ENCODE measurements around the gene ZNF488.

The ZNF488 gene

GRCh38 chr10:47361293-47361692 is 22.8 kb downstream of the ZNF488 start:
- TF ChIP-seq REST (IDR thresholded peaks at IDR 0.05; ENCODE audit: insufficient read depth in 1 of 2, low read depth in 2 of 2, low read length in 2 of 2) (no peak), FOXP2 (optimal IDR thresholded peaks at IDR 0.05; ENCODE audit: borderline replicate concordance, extremely low read depth, extremely low read length, insufficient read depth) (no peak), SIN3A (IDR thresholded peaks at IDR 0.05; ENCODE audit: borderline replicate concordance, insufficient read depth, low read length) (no peak), POLR2AphosphoS5 (IDR thresholded peaks at IDR 0.05; ENCODE audit: low read depth, low read length) (no peak), TAF1 (IDR thresholded peaks at IDR 0.05; ENCODE audit: borderline replicate concordance, insufficient read depth, low read length) (no peak)

- TF ChIP-seq SIN3A (IDR thresholded peaks at IDR 0.05; ENCODE audit: borderline replicate concordance, insufficient read depth, low read length): no peak
- no peak for TF ChIP-seq TAF1 (IDR thresholded peaks at IDR 0.05; ENCODE audit: borderline replicate concordance, insufficient read depth, low read length)
- TF ChIP-seq FOXP2 (optimal IDR thresholded peaks at IDR 0.05; ENCODE audit: borderline replicate concordance, extremely low read depth, extremely low read length, insufficient read depth): no peak
- TF ChIP-seq POLR2AphosphoS5 (IDR thresholded peaks at IDR 0.05; ENCODE audit: low read depth, low read length): no peak
Observed at GRCh38 chr10:47360419-47361040, 23.6 kb downstream of the ZNF488 start.

GRCh38 chr10:47359626-47360418 is 24.3 kb downstream of the ZNF488 start:
- TF ChIP-seq REST (IDR thresholded peaks at IDR 0.05; ENCODE audit: insufficient read depth in 1 of 2, low read depth in 2 of 2, low read length in 2 of 2) (no peak), TAF1 (IDR thresholded peaks at IDR 0.05; ENCODE audit: borderline replicate concordance, insufficient read depth, low read length) (no peak), POLR2AphosphoS5 (IDR thresholded peaks at IDR 0.05; ENCODE audit: low read depth, low read length) (no peak)

GRCh38 chr10:47359101-47359500 is 25.0 kb downstream of the ZNF488 start:
- TF ChIP-seq FOXP2 (optimal IDR thresholded peaks at IDR 0.05; ENCODE audit: borderline replicate concordance, extremely low read depth, extremely low read length, insufficient read depth) (no peak), SIN3A (IDR thresholded peaks at IDR 0.05; ENCODE audit: borderline replicate concordance, insufficient read depth, low read length) (no peak), TAF1 (IDR thresholded peaks at IDR 0.05; ENCODE audit: borderline replicate concordance, insufficient read depth, low read length) (no peak), POLR2AphosphoS5 (IDR thresholded peaks at IDR 0.05; ENCODE audit: low read depth, low read length) (no peak)

- TF ChIP-seq POLR2AphosphoS5 (IDR thresholded peaks at IDR 0.05; ENCODE audit: low read depth, low read length): no peak
- no peak for TF ChIP-seq FOXP2 (optimal IDR thresholded peaks at IDR 0.05; ENCODE audit: borderline replicate concordance, extremely low read depth, extremely low read length, insufficient read depth)
- no peak for TF ChIP-seq SIN3A (IDR thresholded peaks at IDR 0.05; ENCODE audit: borderline replicate concordance, insufficient read depth, low read length)
- no peak for TF ChIP-seq REST (IDR thresholded peaks at IDR 0.05; ENCODE audit: insufficient read depth in 1 of 2, low read depth in 2 of 2, low read length in 2 of 2)
- no peak for TF ChIP-seq TAF1 (IDR thresholded peaks at IDR 0.05; ENCODE audit: borderline replicate concordance, insufficient read depth, low read length)
Observed at GRCh38 chr10:47358457-47358856, 25.6 kb downstream of the ZNF488 start.

GRCh38 chr10:47357911-47358310 is 26.2 kb downstream of the ZNF488 start:
- TF ChIP-seq REST (IDR thresholded peaks at IDR 0.05; ENCODE audit: insufficient read depth in 1 of 2, low read depth in 2 of 2, low read length in 2 of 2) (no peak), FOXP2 (optimal IDR thresholded peaks at IDR 0.05; ENCODE audit: borderline replicate concordance, extremely low read depth, extremely low read length, insufficient read depth) (no peak), POLR2AphosphoS5 (IDR thresholded peaks at IDR 0.05; ENCODE audit: low read depth, low read length) (no peak)
